Tibial nerve (tissue), 4 donors: ENCODE measurements around the gene AP2A1.

Experiments
- EP300 ChIP-seq, 2 donors: sonication (generic); formaldehyde crosslinking; IDR thresholded peaks; one replicate each; pipeline ENCODE4 v1.6.1; 2017; ENCODE audit warnings: antibody characterized with exemption in 2 of 2, mild to moderate bottlenecking in 1 of 2
- TF ChIP-seq, protein P1 (sequence below), 5 experiments: fragments of 200-600 bp in 3 of 5; fragments of 450-650 bp in 2 of 5; sonication (generic) in 3 of 5; IDR thresholded peaks; one replicate each; pipeline ENCODE4 v1.5.1; 2016 to 2019; ENCODE audit warnings: antibody characterized with exemption in 5 of 5, mild to moderate bottlenecking in 3 of 5, moderate library complexity in 2 of 5

- no peak for TF ChIP-seq EP300 (IDR thresholded peaks at IDR 0.05)
- TF ChIP-seq, protein P1, sequence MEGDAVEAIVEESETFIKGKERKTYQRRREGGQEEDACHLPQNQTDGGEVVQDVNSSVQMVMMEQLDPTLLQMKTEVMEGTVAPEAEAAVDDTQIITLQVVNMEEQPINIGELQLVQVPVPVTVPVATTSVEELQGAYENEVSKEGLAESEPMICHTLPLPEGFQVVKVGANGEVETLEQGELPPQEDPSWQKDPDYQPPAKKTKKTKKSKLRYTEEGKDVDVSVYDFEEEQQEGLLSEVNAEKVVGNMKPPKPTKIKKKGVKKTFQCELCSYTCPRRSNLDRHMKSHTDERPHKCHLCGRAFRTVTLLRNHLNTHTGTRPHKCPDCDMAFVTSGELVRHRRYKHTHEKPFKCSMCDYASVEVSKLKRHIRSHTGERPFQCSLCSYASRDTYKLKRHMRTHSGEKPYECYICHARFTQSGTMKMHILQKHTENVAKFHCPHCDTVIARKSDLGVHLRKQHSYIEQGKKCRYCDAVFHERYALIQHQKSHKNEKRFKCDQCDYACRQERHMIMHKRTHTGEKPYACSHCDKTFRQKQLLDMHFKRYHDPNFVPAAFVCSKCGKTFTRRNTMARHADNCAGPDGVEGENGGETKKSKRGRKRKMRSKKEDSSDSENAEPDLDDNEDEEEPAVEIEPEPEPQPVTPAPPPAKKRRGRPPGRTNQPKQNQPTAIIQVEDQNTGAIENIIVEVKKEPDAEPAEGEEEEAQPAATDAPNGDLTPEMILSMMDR (IDR thresholded peaks at IDR 0.05) = no peak
Observed at GRCh38 chr19:49787746-49788145, 20.9 kb downstream of the AP2A1 start.
